Right renal cortex interstitium (tissue), 3 donors: ENCODE measurements around the gene ZNF181. TPM values are rescaled to one million over a fixed set of nuclear protein-coding genes. Genes with fewer than 3 reads are reported as not detected.
A peak's percentile ranks its signal among the peaks of the same experiment; 100 is the strongest.
"Not testable (repeated sequence)": the region's sequence is repeated elsewhere in the genome, so short reads cannot be mapped to it uniquely, and the experiment has no call there.

Source experiments
- DNase-seq, 3 donors: peaks; one replicate each; pipeline ENCODE4 v3.0.0-alpha.2; 2013; ENCODE audit warnings: low read depth in 3 of 3, low spot score in 2 of 3
- polyA plus RNA-seq, 3 donors: library from polyadenylated mRNA; unstranded; fragments of 120-200 nt; gene quantifications; one replicate each; pipeline ENCODE4 v1.2.1, GENCODE V29; 2013; ENCODE audit not compliant: insufficient read length in 3 of 3

The ZNF181 gene
- polyA plus RNA-seq, result 10 to 100 TPM; 25.8 to 31.5 (median 26.8) TPM

GRCh38 chr19:34733746-34734536, at the start of gene ZNF181:
ZNF181 (plus strand) TSS chr19:34734243; CDS start chr19:34735038, 795 bp downstream.
- peak; percentile 85 to 86 (median 85) for DNase-seq

- DNase-seq, result not testable (repeated sequence)
Measured at GRCh38 chr19:34685266-34685665, 48.8 kb upstream of the ZNF181 start.

GRCh38 chr19:34686455-34686854, 47.6 kb upstream of the ZNF181 start:
- no peak for DNase-seq

- no peak for DNase-seq
Measured at GRCh38 chr19:34687348-34687747, 46.7 kb upstream of the ZNF181 start.

GRCh38 chr19:34688592-34688991, 45.5 kb upstream of the ZNF181 start:
- no peak for DNase-seq

GRCh38 chr19:34690372-34690771, 43.7 kb upstream of the ZNF181 start:
- no peak for DNase-seq

GRCh38 chr19:34692549-34692948, 41.5 kb upstream of the ZNF181 start:
- DNase-seq, result no peak

GRCh38 chr19:34707661-34708060, 26.4 kb upstream of the ZNF181 start:
- DNase-seq, result no peak

GRCh38 chr19:34711890-34712289, 22.2 kb upstream of the ZNF181 start:
- DNase-seq, result no peak

GRCh38 chr19:34712395-34713261, 21.4 kb upstream of the ZNF181 start:
- peak in 1 of 3 donors; percentile 55 for DNase-seq

GRCh38 chr19:34713262-34713637, 20.8 kb upstream of the ZNF181 start:
- no peak for DNase-seq

- DNase-seq, result no peak
Measured at GRCh38 chr19:34715357-34715756, 18.7 kb upstream of the ZNF181 start.

- DNase-seq, result no peak
Measured at GRCh38 chr19:34722353-34722752, 11.7 kb upstream of the ZNF181 start.

- no peak for DNase-seq
Measured at GRCh38 chr19:34725400-34725799, 8.6 kb upstream of the ZNF181 start.

GRCh38 chr19:34731019-34731829, 2.8 kb upstream of the ZNF181 start:
- DNase-seq, result no peak

GRCh38 chr19:34731964-34732363, 2.1 kb upstream of the ZNF181 start:
- DNase-seq, result no peak

- no peak for DNase-seq
Measured at GRCh38 chr19:34732612-34733211, 1.3 kb upstream of the ZNF181 start.

- peak in 1 of 3 donors; percentile 72 for DNase-seq
Measured at GRCh38 chr19:34733266-34733745, 737 bp upstream of the ZNF181 start.

GRCh38 chr19:34734537-34735103, 577 bp downstream of the ZNF181 start:
- DNase-seq, result peak; percentile 14 to 76 (median 63)
